GM04503 (cell line): ENCODE data around the gene MEIS1.

Experiments used
- DNase-seq: peaks from one replicate; pipeline ENCODE4 v3.0.0-alpha.2; 2012; ENCODE audit warnings: low read depth

The MEIS1 gene

DNA sequence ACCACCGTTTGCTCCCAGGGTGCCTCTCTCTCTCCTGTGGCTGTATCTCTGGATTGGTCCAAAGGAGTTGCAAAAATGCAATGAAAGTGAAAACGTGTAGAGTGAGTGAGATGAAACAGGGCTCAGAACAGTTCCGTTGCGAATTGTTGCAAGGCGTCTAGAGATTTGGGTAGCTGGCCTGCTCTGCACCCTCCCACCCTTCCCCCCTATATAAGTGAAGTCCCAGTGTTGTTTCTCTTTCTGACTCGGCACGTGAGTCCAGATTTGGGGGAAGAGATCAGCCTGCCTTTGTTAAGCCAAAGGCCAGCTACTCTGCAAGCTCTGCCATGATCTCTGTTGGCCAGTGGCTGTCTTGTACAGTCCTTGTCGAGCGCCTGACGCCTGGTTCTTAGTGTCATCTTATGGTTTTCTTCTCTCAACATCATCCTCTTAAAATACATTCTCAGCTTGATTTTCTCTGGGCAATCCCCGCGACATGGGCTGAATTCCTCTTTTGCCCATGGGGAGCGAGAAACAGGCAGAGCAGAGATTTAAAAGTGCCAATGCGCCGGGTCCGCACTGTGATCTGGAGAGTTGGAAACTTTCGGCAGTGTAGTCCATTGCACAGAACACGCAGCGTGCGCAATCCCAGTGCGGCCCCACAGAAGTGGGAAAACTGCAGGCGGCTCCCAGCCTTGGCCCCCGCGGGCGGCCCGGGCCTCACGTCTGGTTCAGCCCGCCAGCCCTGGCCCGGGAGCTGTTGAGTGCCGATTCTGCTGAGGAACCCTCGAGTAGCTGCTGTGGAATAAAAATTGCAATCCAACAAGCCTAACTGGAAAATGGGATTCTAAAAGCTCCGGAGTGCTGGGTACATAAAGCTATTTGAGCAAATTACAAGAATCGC, 9.3 kb downstream of the MEIS1 start:
- DNase-seq, result peak; percentile 66

GRCh38 chr2:66445076-66445924, 10.4 kb downstream of the MEIS1 start:
- DNase-seq, result peak; percentile 18

GRCh38 chr2:66445925-66446871, 11.3 kb downstream of the MEIS1 start:
- peak; percentile 37 for DNase-seq

- DNase-seq, result no peak
Measured at GRCh38 chr2:66446941-66447340, 12.0 kb downstream of the MEIS1 start.

DNA sequence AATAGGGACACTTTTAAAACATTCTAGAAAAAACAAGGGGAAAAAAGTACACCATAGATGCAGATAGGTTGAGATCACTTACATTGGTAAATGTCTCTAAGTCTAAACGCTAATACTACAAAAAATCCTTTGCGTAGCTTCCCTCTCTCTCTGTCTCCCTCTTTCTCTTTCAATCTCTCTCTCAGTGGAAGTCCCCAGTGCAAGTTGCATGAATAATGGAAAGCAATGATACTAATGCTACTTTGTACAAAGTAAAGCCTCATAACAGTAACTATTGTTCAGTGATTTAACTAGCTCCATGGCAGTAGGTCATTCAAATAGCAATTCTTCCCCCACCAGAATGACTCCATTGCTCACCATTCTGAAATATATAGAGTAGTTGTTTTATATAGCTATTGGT, 12.8 kb downstream of the MEIS1 start:
- DNase-seq, result no peak

GRCh38 chr2:66448136-66448991, 13.4 kb downstream of the MEIS1 start:
- DNase-seq, result no peak

GRCh38 chr2:66452214-66452613, 17.3 kb downstream of the MEIS1 start:
- DNase-seq, result no peak

- no peak for DNase-seq
Measured at GRCh38 chr2:66452917-66453316, 18.0 kb downstream of the MEIS1 start.

DNA sequence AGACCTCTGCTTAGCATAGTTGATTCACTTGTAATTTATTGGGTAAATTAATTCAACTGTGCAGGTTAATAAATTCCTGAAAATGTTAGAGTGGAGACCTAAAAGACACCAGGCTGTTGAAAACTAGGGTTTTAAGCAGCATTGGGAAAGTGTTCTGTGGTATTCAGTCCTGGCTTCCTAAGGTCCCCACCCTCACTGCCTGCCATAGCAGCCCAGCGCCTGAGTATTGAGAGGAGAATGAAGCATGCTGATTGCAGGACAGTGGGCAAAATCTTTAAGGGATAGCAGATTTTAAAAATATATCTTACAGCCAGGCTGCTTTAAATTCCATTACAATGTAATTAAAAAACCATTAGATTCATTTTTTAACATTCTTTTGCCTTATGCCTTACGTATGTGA, 20.6 kb downstream of the MEIS1 start:
- no peak for DNase-seq

- DNase-seq, result no peak
Measured at GRCh38 chr2:66456183-66457041, 21.5 kb downstream of the MEIS1 start.

- no peak for DNase-seq
Measured at GRCh38 chr2:66457545-66457944, 22.6 kb downstream of the MEIS1 start.

GRCh38 chr2:66460031-66460430, 25.1 kb downstream of the MEIS1 start:
- DNase-seq, result no peak

DNA sequence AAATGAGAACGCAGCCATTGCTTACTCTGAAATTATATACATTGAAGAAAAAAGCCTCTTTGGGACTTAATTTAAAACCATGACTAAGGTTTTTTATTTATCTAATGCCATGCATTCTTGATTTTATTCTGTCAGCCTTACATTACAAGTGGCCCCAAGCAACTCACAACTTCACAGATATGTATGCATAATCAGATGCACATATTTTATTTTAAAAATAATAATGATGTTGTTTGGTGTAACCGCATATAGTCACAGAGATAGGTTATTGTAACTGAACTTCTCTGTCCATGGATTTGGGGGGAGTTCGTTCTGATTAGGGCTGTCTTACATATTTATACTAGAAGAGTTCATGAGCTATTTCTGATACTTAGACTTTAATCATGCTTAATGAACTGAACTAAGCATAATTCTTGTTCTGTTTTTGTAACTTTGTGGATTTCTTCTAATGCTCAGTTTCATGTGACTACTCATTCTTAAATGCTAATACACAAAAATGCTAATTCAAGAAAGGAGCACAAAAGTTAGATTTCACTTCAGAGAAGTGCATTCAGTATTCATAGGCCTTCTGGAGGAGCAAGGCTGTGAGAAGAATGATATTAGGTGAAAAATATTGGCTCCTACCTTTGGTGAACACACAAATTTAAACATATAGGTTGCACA, 26.2 kb downstream of the MEIS1 start:
- DNase-seq, result no peak

DNA sequence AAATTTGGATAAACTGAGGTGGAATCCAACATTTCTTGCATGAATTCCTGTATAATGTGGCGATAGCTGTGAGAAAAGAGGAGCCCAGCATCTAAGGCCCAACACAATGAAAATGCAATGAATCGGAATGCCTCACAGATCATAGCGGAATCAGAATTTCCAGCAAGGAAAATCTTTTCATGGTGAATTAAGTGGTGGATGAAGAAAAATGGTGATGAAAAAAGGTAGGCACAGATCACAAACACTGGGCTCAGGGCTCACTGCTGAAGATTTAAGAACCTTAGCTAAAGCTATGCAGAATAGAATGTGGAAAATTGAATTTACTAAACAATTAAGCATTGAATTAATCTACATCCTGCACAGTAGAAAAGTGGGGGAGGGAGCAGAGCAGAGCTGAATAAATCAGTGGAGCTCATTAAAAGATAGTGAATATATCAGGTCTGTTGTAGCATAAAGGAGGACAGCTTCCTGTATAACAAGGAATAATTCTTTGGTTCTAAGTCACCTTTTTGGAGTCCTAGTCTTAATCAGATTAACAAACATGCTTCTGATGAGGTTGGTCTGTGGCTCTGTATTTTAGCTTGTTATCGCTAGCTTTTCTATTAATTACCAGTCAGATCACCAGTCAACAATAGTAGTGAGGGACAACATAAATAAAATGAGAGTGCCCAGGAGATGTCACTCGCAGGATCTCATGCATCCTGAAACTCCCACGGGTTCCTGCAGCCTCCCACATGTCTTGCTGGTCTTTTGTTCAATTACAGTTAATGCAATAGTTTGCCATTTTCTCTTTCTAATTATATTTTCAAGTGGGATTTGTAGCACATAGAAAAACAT, 27.0 kb downstream of the MEIS1 start:
- DNase-seq, result no peak

- DNase-seq, result no peak
Measured at GRCh38 chr2:66462501-66462825, 27.5 kb downstream of the MEIS1 start.

GRCh38 chr2:66463206-66463755, 28.4 kb downstream of the MEIS1 start:
- DNase-seq, result no peak

DNA sequence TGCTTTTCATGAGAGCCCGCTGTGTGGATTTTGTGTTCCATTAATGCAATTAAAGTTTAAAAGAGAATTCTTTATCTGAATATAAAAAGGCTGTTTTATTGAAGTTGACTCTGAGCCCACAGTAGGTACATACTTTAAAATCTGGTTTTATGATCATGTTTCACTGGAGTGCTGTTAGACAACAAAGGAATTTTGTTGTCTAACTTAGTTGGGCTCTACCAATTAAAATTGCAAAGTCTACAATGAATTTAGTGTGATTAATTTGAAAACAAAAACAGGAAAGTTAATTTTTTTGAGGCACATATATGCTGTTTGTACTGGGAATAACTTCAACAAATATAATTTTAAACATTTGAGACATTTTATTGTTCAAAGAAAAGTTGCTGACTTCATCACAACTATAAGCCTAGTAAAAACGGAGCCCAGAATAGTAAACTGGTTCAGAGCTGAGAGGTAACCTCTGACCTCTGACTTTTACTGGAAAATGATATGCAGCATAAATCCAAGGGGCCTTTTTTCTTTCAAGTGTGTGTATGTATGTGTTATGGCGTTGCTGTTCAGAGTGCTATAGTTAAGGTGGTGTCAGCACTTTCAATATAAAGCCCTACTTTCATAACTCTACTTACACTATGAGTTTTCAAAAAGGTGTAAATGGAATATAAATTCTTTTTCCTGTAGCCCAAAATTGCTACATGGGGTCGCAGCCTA, 30.2 kb downstream of the MEIS1 start:
- DNase-seq, result no peak

DNA sequence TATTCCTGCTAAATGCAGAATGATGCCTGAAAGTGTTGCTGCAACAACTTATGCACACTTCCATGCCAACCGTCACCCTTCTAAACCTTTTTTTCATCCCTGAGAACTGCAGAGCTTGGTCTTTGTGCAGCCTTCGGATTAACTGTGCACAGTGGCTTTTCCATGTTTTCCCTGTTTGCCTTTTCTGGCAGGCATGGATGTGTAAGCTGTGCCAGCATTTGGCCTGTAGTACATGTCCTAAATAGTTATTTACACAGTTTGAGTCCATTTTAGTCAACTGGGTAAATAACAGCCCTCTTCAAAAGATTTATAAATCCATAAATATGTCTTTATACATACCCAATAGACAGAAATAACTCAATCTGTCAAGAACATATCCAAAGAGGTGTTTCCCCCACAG, 31.5 kb downstream of the MEIS1 start:
- DNase-seq, result no peak
